NCI-H1930 (cell line): ENCODE measurements around the gene PLCXD3.
"Not testable (repeated sequence)": the region's sequence is repeated elsewhere in the genome, so short reads cannot be mapped to it uniquely, and the experiment has no call there.

Experiments
- DNase-seq, 2 experiments: peaks; one replicate each; lab custom pipeline; 2025; lab: John Stamatoyannopoulos, UW

PLCXD3 gene

GRCh38 chr5:41485533-41485932, 24.9 kb downstream of the PLCXD3 start:
- DNase-seq = no peak

GRCh38 chr5:41482715-41483114, 27.7 kb downstream of the PLCXD3 start:
- no peak for DNase-seq

GRCh38 chr5:41482173-41482572, 28.2 kb downstream of the PLCXD3 start:
- DNase-seq = no peak

GRCh38 chr5:41471571-41472208, 38.7 kb downstream of the PLCXD3 start:
- not testable (repeated sequence) for DNase-seq

- no peak for DNase-seq
Observed at GRCh38 chr5:41465493-41466171, 44.8 kb downstream of the PLCXD3 start.

GRCh38 chr5:41459557-41459956, 50.8 kb downstream of the PLCXD3 start:
- DNase-seq = no peak

GRCh38 chr5:41457094-41457493, 53.3 kb downstream of the PLCXD3 start:
- DNase-seq = no peak

- no peak for DNase-seq
Observed at GRCh38 chr5:41452506-41452905, 57.9 kb downstream of the PLCXD3 start.

- peak; percentile 34 to 54 for DNase-seq
Observed at GRCh38 chr5:41447650-41448510, 62.5 kb downstream of the PLCXD3 start.

GRCh38 chr5:41445937-41446563, 64.4 kb downstream of the PLCXD3 start:
- DNase-seq = no peak

- no peak for DNase-seq
Observed at GRCh38 chr5:41435276-41435675, 75.1 kb downstream of the PLCXD3 start.

- no peak for DNase-seq
Observed at GRCh38 chr5:41433552-41434181, 76.7 kb downstream of the PLCXD3 start.

- DNase-seq = no peak
Observed at GRCh38 chr5:41432481-41433253, 77.7 kb downstream of the PLCXD3 start.

GRCh38 chr5:41427505-41427904, 82.9 kb downstream of the PLCXD3 start:
- no peak for DNase-seq

GRCh38 chr5:41425736-41426135, 84.7 kb downstream of the PLCXD3 start:
- no peak for DNase-seq

- DNase-seq = no peak
Observed at GRCh38 chr5:41420492-41421067, 89.8 kb downstream of the PLCXD3 start.

GRCh38 chr5:41418220-41419031, 92.0 kb downstream of the PLCXD3 start:
- DNase-seq = no peak

- no peak for DNase-seq
Observed at GRCh38 chr5:41416336-41416735, 94.1 kb downstream of the PLCXD3 start.

- DNase-seq = no peak
Observed at GRCh38 chr5:41415242-41415641, 95.2 kb downstream of the PLCXD3 start.

GRCh38 chr5:41414598-41414997, 95.8 kb downstream of the PLCXD3 start:
- no peak for DNase-seq
